AG08396 (cell line): ENCODE results near the gene ARHGAP19.
"Not testable (repeated sequence)": the region's sequence is repeated elsewhere in the genome, so short reads cannot be mapped to it uniquely, and the experiment has no call there.

Experiments used
- DNase-seq: peaks from one replicate; pipeline ENCODE4 v3.0.0; 2012; ENCODE audit warnings: low spot score, mixed read lengths

Gene ARHGAP19

DNA sequence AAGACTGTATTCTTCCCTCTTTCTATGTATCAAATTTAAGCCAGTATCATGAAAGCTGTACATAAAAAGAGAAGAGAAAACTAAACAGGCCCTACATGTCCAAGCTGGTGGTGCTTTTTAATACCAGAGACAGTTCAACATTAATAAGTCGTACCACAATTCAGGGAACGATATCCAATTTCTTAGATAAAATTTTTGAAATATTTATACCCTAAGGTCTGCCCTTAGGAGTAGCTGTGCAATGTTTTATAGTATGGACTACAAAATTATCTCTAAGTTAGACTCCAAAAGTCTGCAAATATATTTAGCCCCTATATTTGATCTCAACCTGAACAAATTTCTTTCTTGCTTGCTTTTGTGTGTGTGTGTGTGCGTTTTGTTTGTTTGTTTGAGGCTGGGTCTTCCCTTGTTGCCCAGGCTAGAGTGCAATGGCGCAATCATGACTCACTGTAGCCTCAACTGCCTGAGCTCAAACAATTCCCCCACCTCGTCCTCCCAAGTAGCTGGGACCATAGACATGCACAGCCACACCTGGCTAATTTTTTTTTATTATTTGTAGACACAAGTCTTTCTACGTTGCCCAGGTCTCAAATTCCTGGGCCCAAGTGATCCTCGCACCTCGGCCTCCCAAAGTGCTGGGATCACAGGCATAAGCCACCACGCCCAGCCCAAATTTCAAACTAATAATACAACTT is 13.2 kb downstream of the ARHGAP19 start:
- DNase-seq, result no peak

DNA sequence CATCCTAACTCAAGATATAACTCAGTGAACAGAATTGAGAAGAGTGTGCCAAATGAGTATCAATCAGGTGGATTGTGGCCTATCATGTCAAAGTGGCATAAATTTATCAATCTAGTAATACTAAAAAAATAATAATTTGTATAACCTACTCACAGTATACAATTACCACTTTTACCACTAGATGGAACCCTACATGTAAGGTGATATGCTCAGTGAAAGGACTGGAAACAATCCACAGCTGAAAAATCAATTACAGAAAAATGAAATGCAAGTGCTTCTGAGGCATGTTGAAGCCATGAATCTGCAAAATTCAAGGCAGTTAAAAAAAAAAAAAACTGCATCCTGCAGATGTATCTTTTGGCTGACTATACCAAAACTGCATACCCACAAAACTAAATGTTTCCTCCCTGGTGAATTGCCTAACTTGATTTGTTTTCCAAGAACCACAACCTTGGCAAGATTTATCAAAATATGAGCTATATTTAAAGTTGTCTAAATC is 13.9 kb downstream of the ARHGAP19 start:
- peak; percentile 57 for DNase-seq

DNA sequence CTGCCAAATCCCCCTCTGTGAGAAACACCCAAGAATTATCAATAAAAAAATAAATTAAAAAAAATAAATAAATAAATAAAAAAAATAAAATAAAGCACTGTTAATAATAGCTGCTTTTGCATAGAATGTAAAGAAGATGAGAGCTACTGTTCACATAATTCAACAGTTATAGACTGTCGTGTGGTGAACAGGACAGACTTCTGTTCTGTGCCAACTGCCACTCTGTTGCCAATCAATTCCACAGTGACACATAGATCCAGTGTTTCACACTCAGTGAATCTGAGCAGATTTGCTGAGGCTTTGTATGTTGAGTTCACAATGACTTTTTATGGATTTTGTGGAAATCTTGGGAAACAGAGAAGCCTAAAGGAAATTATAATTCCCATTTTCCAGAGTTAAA is 14.9 kb downstream of the ARHGAP19 start:
- DNase-seq, result no peak

DNA sequence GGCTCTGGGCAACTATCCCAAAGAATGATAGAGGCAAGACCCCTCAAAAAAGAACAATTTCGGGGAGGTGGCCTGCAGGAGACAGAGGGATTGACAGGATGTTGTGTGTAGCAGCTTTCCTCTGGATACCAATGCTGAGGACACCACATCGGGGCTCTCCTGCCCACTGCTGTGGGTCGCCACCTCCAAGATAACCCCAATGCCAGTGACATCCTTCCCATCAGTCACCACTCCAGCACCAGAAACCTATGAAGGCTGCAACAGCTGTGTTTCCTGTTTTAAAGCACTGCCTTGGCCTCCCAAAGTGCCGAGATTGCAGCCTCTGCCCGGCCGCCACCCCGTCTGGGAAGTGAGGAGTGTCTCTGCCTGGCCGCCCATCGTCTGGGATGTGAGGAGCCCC is 17.6 kb downstream of the ARHGAP19 start:
- no peak for DNase-seq

DNA sequence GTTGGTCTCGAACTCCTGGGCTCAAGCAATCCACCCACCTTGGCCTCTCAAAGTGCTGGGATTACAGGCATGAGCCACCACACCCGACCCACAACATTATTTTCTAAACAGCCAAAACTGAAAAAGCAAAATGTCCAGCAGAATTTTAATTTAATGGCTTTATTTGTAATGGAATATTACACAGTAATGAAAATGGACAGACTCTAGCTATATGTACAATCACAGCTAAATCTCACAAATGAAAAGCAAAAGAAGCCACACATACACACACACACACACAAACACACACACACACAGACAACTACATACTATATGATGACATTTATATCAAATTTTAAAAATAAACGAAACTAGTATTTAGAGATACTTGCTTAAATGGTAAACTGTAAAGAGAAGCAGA is 18.7 kb downstream of the ARHGAP19 start:
- no peak for DNase-seq

DNA sequence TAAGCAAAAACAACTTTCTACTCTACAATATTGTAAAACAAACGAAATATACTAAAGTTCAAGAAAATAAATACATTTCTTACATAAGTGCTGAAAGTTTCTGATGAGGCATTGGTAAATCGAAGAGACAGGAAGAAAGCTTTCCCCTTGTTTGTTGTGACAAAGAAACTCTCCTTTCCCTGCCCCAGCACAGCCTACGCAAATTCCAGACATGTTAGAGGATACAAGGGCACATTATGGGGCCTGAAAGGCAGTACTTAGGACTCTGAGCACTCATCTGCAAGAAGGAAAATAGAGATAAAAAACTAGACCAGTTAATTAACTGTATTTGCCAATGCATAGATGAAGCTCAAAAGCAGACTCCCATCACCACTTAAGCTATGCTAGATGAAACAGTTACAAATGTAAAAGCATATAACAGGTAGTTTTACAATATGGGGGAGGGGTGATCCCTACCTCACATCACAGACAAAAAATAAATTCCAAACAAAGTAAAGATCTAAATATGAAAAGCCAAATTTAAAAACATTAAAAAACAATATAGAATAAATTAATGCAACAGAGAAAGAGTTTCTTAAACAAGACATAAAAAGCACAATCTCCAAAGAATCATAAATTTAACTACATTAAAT is 21.8 kb downstream of the ARHGAP19 start:
- DNase-seq, result no peak

DNA sequence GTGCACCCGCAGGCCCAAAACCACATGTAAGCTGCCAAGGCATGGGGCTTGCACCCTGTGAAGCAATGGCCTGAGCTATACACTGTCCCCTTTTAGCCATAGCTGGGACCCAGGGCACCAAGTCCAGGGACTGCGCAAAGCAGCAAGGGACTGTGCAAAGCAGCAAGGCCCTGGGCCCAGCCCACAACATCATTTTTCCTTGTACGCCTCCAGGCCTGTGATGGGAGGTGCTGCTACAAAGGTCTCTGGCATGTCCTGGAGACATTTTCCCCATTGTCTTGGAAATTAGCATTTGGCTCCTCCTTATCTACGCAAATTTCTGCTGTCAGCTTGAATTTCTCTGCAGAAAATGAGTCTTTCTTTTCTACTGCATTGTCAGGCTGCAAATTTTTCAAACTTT is 24.8 kb downstream of the ARHGAP19 start:
- DNase-seq, result no peak

DNA sequence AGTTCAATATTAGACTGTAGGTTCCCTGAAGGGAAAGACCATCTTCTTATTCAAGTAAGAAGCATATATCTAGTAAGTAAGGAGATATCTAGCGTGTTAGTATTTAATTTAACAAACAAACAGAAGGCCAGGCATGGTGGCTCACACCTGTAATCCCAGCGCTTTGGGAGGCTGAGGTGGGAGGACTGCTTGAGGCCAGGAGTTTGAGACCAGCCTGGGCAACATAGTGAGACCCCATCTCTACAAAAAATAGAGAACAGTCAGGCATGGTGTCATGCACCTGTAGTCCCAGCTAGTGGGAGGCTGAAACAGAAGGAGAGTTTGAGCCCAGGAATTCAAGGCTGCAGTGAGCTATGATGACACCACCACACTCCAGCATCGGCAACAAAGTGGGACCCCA is 27.3 kb downstream of the ARHGAP19 start:
- not testable (repeated sequence) for DNase-seq

DNA sequence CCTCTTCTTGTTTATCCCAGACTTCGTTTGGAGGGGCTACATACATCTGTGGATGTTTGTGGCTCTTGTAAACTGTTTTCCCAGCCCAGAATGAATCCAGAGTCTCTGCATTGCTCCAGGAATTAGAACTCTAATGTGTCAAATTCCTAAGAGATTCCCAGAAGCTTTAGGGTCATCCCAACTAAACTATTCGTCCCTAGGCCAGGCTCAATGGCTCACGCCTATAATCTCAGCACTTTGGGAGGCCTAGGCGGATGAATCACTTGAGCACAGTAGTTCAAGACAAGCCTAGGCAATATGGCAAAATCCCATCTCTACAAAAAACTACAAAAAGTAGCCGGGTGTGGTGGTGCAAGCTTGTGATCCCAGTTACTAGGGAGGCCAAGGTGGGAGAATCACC is 28.5 kb downstream of the ARHGAP19 start:
- DNase-seq, result no peak

DNA sequence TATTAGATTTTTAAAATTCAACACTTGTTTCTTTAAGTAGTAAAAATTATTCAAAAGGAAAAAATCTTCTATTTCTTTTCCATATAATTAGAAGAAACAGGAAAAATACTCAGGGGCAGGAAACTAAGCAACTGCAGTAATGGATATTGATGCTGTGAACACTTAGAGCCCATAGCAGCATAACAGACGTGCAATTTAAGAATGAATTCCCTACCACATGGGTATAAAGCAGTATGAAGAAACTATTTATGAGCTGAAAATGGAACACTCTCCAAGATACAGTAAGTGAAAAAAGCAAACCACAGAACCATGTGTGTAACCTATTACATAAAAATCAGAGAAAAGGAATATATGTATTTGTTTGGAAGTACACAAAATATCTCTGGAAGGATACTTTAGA is 30.8 kb downstream of the ARHGAP19 start:
- no peak for DNase-seq

DNA sequence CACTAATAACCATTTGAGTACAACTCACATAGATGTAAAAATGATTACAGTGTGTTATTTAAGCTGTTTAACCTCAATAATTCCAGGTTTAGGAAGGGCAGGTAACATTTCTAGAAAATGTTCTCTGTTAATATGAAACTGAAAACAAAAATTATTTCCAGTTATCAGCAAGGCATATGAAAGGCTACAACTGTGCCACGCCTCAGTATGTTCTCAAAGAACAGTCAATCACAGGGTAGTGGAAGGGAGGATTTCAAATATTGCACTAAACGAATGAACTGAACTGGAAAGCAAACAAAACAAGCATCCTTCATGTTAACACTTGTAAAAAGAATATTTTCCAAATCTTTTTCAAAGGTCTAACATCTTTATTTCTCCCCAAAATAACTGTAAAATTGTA is 31.3 kb downstream of the ARHGAP19 start:
- DNase-seq, result no peak

DNA sequence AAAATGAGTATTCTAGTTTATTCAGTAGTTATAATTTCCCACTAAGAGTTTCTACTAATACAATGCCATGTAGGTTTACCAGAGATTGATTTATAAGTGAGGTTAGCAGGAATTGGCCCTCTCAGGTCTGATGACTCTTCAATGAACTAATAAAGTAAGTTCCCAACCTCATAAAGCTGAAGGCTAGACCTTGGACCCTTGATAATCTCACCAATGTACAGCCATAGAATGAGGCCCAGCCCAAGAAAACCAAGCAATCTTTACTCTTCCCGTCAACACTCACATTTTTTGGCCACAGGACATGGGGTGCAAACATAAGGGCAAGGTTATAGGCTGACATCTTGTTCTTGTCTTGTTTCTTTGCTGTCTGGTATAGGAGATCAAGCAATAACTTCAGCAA is 33.3 kb downstream of the ARHGAP19 start:
- DNase-seq, result no peak

DNA sequence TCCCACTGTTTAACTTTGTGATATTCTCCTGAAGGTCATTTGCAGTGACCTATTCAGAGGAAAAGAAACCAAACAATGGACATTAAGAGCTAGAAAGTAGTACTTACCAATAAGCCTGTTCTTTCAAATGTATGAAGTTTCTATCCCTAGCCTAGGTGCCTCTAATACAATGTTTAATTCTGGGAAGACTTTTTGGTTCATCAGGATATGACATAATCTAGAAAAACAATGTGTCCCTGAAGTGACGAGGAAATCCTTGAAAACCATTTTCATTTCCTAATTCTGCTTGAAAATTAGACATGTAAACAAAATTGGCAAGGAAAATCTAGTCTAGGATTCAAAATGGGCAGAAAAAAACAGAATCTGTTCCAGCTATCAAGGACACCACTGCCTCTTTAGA is 36.1 kb downstream of the ARHGAP19 start:
- DNase-seq, result no peak

DNA sequence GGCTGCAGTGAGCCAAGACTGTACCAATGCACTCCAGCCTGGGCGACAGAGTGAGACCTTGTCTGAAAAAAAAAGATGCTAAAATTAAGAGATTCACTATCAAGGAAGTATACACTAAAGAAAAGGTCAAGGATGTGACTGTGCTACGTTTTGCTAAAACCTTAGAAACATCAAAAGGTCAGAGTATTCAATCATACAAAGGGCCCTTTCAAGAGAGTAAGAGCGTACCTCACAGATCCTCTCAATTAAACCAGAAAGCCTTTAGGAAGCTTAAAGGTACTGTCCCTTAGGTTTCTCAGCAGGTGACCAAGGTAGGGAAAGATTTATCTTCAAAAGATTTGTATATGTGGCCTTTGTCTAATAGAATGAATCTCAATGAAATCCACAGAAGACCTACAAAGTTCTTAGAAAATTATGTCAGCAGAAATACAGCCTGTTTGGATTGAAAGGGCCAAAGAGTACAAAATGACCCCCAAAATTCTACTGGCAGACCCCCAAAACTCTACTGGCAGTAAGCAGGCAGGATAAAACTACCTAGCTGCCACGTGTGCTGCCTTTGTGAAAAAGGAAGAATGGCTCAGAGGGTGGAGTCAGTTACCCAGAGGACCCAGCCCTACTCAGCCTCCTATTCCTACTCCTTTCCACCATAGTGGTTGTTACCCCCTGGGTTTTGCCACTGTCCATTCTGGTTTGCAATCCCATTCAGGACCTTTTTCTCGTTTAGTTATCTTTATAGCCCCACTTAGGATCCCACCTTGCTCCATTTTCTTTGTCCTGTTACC is 36.7 kb downstream of the ARHGAP19 start:
- DNase-seq, result no peak

DNA sequence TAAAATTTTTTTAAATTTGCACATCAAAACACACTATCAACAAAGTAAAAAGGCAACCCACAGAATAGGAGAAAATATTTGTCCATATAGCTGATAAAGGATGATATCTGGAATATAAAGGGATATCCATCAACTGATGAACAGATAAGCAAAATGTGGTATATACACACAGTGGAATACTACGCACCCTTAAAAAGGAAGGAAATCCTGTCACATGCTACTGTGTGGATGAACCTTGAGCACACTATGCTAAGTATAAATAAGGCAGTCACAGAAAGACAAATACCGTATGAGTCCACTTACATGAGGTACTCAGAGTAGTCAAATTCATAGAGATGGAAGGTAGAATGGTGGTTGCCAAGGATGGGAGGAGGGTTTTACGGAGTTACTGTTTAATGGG is 37.7 kb downstream of the ARHGAP19 start:
- no peak for DNase-seq

DNA sequence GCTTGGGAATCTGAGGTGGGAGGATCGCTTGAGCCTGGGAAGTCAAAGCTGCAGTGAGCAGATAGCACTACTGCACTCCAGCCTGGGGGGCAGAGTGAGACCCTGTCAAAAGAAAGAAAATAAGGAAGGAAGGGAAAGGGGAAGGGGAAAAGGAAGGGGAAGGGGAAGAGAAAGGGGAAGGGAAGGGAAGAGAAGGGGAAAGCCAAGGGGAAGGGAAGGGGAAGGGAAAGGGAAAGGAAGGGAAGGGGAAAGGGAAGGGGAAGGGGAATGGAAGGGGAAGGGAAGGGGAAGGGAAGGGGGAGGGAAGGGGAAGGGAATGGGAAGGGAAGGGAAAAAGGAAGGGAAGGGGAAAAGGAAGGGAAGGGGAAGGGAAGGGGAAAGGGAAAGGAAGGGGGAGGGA is 41.5 kb downstream of the ARHGAP19 start:
- DNase-seq, result no peak

DNA sequence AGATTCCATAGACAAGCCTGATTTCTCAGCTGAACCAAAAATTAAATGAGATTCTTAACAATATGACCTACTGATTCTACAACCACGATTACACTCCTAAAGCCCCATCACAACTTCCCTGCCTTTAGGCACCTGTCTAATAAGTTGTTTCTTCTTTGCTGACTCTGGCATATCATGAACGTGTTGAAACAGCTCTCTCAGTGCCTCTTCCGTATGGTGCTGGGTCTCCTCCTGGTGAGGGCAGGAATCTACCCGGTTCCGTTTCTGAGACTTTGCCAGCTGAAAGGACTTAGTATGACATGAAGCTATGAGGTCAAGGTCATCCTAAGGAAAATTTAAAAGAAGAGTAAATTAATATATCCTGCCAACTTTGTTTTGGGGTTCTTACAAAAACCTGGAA is 48.6 kb downstream of the ARHGAP19 start:
- DNase-seq, result no peak

DNA sequence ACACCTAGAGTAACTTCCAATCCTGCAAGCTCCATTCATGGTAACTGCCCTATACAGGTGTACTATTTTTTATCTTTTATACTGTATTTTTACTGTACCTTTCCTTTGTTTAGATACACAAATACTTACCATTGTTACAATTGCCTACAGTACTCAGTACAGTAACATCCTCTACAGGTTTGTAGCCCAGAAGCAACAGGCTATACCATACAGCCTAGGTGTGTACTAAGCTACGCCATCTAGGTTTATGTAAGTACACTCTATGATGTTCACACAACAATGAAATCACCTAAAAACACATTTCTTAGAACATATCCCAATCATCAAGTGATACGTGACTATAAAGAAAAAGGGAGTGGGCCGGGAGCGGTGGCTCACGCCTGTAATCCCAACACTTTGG is 53.6 kb downstream of the ARHGAP19 start:
- no peak for DNase-seq

DNA sequence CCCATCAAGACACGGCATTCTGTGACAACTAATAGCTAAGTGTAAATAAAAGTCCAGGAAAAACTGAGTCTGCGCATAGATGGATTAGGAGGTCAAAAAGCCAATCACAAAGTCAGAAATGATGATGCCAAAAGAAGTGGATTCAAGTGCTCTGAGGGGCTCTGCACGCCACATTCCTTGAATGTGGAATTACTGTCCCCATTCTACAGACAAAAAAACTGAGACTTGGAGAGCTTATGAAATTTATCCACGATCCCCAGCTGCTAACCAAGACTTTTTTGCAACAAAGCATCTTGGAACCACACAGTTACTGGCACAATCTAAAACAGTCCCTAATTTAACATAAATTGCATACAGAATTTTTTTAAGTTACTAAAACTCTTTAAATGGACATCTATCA is 57.1 kb downstream of the ARHGAP19 start:
- no peak for DNase-seq

DNA sequence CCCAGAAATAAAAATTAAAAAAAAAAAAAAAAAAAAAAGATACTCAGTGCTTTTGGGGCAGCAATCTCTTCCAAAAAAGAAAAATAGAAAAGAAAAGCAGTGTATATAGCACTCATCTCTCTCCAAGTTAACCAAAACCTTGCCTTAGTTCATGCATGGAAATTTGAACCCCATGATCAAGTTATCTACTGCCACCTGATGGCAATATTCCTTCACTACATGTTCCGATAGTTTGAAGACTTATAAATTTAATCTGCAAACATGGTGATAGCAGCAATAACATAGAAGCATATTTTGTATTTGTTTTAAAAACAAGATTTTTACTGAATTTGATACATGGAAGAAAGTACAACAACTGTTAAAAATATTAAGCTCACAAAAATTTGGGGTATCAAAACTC is 58.0 kb downstream of the ARHGAP19 start:
- peak; percentile 33 for DNase-seq

DNA sequence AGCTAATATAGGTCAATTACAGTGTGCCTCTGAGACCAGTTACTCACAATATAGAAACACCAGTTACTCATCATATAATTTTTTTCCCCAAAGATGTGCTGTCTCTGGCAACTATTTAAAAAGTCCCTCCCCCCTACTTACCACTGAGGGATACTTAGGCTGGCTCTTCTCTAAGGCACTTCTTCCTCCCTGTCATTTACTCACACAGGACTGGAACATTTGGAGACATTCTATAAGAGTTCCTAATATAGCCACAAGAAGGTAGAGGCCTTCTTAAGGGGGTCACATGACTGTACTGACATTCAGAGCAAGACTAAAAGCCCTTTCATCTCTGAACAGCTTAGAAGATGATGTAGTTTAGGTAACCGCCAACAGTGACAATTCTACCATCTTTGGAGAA is 62.3 kb downstream of the ARHGAP19 start:
- no peak for DNase-seq

DNA sequence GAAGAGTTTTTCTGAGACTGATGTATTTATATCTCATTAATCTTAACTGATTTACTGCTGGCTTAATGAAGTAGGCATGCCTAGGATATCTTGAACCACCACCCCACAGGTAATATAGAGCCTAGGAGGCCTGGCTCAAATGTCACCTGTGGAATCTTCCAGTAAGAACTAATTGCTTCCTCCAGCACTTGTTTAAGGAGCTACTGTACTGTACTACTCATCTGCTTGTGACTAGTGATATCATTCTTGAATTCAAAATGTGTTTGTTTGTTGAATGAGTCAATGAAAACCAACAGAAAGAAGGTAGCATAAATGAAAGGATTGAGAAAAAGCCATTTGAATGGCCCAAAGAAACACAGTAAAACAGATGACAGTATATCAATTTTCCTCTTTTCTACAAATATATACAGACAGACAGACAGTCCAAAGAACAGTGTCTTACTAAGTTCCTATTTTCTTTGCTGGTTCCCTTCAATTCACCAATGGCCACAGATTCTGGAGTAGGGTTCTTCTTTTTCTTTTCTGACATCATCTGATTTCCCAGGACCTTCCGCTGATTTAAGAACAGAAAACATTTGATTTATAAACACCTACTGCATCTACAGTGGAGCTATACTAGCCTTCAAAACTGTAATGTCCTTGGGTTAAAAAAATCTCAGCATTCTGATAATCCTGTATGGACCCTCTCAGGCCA is 63.0 kb downstream of the ARHGAP19 start:
- DNase-seq, result no peak

DNA sequence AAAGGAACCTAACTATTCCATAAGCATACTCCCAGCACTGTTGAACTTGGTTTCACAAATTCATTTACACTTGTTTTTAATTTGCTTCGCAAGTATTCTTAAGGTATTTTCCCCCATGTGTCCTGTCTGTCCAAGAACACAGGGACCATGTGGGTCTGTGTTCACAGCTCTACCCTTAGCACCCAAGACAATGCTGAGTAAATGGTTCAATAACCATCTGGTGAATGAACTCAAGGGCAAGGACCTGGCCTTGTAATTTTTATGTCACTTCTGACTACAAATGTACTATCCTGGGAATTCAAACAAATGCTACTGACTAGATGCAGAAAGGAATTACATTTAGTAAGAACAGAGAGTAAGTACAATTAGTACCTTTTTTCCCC is 63.7 kb downstream of the ARHGAP19 start:
- DNase-seq, result no peak
